Stimulated activated CD4-positive, alpha-beta T cell treated with anti-CD3 and anti-CD28 coated beads, Interleukin-1b, Interleukin-23, amount 100 ng/mL, for 24 hours (primary cell): ENCODE data around the gene LAMA3.
"Not testable (repeated sequence)": the region's sequence is repeated elsewhere in the genome, so short reads cannot be mapped to it uniquely, and the experiment has no call there.

Source experiments
- DNase-seq, 4 experiments: peaks; one replicate each; pipeline ENCODE4 v3.0.0-alpha.2; 2020; ENCODE audit warnings: low read depth in 4 of 4, low spot score in 1 of 4

LAMA3 gene

DNA sequence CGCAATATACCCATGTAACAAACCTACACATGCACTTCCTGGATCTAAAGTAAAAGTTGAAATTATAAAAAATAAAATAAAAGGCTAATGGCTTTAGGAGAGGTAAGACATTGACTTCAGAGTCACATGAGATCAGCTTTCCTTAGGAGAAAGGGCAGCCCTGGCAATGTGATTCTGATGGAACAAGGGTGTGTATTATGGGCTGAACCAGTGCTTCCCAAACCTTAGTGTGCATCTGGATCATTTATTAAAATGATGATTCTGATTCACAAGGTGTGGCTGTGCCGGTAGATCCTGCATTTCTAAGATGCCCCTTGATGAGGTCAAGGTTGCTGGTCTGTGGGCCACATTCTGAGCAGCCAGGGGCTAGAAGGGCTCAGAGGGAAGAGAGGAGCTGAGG, 42.6 kb downstream of the LAMA3 start:
- DNase-seq: no peak

DNA sequence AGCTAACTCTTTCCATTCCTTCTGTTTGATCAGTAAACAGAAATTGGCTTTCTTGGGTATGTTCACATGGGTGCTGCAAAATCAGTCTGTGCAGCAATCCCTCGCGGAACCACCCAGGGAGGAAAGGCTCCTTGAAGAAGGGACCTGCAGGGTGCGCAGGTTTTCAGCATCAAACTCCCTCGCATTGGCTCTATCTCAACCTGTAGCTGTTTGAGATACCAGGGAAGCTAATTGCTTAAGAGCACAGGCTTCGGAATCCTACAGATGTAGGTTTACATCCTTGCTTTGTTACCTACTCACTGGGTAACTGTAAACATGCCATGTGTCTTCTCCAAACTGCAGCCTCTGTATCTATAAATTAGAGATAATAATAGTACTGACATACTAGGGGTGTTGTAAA, 43.2 kb downstream of the LAMA3 start:
- DNase-seq: no peak

DNA sequence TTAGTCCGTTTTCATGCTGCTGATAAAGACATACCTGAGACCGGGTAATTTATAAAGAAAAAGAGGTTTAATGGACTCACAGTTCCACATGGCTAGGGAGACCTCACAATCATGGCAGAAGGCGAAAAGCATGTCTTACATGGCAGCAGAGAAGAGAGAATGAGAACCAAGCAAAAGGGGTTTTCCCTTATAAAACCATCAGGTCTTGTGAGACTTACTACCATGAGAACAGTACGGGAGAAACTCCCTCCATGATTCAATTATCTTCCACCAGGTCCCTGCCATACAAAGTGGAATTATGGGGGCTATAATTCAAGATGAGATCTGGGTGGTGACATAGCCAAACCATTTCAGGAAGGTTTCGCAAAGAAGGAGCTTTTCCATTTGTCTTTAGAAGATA, 44.0 kb downstream of the LAMA3 start:
- not testable (repeated sequence) for DNase-seq

DNA sequence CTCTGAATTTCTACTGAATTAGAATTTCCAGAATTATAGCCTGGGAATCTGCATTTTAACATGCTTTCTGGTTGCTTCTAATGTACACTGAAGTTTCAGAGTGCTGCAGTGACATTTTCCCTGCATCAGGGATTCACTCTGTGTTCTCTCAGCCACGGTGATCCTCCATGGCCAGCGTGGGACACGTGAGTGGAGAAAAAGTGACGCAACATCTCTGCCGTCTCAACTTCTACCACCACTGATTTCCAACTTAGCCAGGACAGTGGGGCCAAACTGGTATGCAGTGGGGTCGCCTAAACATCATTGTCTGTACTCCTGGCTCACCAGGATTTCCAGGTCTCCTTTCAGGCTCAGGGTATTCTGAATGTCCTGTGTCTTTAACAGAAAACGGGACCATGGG, 44.6 kb downstream of the LAMA3 start:
- no peak for DNase-seq

DNA sequence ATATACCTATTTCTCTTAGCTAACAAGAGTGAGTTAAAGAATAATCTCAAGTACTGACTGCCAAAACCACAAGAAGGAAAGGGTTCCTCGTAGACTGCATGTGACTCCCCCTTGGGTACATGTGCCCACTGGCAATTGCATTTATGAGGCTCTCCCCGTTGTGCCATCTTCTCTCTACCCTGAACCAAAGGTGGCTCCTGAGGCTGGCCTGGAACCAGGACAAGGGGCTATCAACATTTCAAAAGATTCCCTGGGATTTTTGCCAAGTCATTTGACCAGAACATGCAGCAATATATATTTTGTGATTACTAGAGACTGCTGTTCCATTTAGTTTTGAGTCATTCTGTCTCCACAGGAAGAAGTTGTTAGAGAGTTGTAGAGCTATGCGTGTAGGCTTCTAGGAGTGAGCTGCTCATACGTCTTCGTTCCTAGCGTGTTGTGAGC, 45.8 kb downstream of the LAMA3 start:
- no peak for DNase-seq

DNA sequence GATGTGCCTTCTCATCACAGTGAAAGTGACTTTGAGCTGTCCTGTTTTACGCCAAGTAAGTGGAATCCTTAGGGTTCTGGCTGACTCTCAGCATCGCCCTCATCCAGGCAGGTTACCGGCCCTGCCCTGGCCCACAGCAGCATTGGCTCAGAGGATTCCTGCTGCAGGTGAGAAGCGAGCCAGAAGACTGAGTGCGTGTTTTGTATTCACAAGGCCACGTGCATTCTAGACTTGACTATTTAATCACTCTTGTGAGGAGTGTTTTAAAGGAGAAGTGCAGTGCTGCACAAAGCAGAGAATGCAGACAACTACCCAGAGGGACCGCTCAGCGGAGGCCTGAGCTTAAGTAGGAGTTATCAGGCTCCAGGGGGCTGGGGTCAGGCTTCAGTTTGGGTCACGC, 48.3 kb downstream of the LAMA3 start:
- DNase-seq: no peak

DNA sequence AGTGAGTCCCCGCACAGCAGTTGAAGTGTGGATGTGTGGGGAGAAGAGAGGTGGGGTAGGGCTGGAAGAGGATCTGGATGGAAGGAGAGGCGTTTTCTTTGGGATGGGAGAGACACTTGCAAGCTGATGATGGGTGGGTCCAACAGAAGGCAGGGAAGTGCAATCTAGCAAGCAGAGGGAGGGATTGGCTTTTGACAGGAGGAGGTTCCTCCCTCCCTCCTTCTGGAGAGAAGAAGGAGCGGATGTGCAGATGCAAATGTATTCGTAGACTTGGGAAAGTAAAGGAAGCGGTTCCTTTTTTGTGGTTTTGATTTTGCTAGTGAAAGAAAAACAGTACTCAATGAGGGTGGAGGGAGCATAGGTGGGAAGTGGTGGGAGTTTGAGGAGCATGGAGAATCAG, 48.9 kb downstream of the LAMA3 start:
- DNase-seq: no peak

DNA sequence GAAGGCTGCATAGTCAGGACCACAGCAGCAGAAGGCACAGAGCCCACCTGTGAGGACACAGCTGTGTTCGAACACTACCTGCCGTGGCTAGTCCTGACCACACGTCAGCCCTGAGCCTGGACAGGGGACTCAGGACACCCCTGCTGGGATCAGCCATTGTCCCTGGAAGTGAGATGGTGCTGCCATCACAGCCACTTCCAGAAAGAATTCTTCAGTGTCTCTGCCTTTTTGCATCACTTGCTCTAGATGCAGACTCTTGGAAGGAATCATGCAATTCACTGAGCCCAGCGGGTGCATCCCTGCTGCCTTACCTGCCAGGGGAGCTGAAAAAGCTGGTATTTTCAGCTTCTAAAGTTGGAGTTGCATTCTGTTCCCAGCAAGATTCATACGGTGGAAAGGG, 49.3 kb downstream of the LAMA3 start:
- no peak for DNase-seq

DNA sequence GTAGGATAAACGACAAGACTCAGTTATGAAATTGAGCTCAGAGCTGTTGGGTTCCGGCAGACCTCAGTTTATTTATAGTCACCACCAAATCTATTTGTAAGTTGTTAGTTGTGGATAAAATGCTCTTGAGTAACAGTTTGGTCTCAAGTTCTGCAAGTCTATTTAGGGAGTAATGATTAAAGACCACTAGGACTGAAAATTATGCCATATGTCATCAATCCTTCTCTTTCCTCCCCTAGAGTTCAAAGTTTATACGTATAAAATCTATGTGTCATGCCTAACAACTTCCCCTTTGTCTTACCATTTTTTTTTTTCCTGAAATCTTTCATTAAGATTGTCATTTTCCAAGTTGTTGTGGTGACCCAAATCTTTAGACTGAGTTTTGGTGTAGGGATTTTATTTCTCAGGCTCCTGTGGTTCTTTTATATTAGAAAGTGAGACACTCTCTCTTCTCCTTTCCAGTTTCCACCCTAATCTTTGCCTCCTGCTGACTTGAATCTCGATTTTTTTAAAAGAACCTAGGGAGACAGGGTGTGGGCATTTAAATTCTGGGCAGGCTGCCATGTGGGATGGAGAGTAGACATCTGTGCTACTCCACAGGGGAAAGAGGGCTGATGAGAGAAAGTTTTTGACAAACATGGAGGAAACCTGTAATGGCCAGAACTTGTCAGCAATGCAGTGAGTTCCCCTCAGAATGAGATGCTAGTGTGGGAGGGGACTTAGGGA, 51.0 kb downstream of the LAMA3 start:
- DNase-seq: no peak

DNA sequence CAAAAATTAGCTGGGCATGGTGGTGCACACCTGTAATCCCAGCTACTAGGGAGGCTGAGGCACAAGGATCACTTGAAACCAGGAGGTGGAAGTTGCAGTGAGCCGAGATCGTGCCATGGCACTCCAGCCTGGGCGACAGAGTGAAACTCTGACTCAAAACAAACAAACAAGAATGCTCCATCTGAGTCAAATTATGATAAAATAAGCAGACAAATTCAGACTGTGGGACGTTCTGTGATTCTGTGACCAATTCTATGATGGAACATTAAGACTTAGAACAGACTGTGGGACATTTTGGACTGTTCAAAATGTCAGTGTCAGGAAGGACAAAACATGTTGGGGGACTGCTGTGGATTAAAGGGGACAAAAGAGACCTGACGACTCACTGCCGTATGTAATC, 52.7 kb downstream of the LAMA3 start:
- DNase-seq: not testable (repeated sequence)

DNA sequence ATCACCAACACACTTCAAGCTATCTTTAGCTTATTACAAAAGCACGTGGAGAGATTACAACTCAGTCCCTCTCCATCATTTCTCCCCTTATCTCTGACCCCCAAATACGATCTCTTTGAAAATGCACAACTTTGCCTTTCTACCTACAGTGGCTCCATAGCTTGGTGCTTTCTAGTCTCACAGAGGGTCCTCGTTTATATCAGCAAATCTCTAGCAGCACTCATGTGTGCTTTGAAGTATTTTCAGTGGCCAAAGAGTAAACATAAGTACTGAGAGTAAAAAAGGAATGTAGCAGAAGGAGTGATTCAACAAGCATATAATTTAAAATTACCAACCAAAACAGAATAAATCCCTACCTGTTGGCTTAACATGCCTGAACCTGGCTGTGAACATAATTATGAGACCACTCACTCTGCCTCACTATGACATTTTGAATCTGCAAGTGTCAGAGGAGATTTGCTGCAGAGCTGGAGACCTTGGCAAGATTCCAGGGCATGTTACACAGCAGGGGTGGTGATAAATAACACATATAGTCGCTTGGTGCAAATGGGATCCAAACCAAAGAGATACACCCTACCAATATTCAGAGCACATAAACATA, 54.6 kb downstream of the LAMA3 start:
- DNase-seq: no peak

DNA sequence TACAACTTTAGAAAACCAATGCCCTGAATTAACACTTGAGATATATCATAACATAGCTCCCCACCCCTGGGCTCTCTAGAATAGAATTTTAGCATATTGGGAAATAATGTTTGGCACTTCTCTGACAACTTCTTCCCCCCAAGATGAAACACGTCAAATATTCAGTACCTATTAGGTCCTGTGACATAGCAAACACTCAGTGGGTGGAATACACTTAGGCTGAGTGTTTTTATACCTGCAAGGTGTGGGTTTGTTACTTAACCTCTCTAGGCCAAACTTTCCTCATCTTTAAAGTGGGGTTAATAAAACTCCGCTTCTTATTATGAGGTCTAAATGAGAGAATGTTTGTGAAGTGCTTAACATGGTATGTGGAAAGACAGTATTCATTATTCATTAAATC, 56.1 kb downstream of the LAMA3 start:
- no peak for DNase-seq

DNA sequence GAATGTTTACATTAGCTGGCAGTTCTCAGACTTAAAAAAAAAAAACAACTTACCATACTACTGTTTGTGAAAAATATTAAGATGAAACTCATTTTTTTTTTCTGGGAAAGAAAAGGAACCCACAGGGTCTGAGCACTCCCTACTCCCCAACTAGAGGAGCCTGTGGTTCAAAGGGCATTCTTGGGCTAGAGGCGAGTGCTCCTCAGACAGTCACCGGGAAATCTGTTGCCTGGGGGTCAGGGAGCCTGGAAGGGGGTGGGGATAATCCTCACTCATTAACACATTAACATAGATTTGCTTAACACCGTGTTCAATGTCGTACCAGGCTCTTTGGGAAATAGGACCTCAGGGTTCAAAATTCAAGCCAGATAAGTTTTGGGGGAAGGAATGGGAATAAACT, 57.6 kb downstream of the LAMA3 start:
- no peak for DNase-seq

DNA sequence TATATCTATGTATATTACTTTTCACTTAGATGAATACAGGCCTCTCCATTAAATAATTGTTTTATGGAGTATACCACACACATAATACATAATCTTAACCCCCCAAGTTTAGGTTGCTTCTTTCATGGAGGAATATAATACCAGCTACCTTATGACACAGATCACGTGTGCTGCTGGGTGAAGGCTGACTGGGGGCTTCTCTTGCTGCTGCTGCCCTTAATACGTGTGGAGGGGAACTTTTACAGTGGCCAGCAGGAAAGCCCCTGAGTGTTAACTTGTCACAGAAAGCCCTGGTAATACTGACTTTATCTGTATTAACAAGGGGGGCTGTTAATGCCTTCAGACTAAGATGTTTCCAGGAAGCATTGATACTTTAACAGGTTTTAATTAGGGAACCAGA, 63.1 kb downstream of the LAMA3 start:
- DNase-seq: no peak

DNA sequence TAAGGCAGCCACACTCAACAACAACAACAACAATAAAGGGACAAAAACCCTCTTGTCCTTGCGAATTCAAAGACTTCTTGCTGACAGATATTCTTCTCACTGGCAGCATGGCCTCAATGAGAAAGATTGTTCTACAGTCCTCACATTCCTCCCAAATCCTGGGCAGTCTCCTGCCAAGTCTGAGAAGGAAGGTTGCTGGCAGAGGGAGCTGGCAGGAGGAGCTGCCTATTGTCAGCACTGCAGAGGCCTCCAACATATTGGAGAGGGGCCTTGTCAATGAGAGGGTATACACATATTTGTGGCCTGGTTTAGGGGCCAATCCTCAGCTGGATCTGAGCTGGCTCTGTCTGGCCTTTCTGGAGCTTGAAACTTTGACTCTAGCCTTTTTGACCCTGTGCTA, 63.5 kb downstream of the LAMA3 start:
- DNase-seq: no peak

DNA sequence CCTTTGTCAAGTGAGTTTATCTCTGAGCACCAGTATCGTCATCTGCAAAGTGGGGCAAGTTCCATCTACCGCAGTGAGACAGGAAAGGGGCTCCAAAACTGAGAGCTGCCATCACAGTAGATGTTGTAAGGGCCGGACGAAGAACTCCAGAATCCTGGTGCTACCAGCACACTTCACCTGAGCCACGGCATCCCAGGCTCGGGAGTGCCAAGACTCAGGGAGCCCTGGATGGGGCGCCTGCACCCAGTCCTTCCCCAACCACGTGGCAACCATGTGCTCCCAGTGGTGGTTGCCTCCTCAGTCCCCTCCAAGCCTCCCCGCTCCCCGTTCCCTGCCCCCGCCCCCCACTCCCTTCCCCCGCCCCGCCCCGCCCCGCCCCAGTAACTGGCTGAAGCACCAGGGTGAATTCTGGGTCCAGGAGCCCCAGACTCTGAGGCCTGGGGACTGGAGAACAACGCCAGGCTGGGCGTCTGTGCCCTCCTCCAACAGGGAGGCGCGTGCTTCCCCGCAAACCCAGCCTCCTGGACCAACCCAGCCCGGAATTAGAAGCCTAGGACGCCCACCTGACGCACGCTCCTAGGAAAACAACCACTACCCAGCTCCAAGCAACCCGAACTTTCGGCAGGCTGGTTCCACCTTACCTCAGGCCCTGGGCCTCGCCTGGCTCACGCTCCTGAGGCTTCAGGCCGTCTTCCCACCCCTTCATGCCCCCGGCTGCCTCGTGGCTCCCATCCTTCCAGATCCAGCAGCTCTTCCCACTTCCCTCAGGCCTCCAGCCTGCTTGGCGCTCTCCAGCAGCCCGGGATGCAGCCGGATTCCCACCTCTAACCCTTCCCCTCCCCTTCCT, 67.6 kb downstream of the LAMA3 start:
- no peak for DNase-seq

DNA sequence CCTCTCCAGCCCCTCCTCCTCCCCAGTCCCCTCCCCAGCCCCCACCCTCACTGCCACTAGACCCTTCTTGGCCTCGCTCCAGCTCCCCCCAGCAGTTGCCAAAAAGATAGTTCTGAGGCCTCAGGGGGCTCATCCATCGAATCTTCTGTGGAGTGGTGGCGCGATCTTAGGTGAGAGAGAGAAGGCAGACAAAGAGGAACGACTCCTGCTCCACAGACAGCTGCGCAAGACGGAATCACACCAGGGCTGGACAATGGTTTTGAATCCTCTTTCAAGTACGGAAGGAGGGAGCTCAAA, 68.1 kb downstream of the LAMA3 start:
- DNase-seq: no peak

DNA sequence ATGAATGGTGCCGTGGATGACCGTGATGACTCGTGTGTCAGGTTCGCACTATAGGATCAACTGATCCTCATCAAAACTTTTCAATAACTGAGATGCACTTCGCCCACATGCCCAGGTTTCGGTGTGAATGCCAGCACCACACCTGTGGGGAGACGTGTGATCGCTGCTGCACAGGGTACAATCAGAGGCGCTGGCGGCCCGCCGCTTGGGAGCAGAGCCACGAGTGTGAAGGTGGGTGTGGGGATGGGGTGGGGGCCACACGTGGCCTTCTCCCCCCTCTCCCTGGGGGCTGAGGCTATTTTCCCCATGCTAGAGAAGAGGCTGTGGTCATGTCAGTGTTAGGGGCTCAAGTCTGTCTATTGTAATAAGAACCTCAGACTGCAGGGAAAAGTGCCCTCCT, 69.0 kb downstream of the LAMA3 start:
- DNase-seq: no peak

DNA sequence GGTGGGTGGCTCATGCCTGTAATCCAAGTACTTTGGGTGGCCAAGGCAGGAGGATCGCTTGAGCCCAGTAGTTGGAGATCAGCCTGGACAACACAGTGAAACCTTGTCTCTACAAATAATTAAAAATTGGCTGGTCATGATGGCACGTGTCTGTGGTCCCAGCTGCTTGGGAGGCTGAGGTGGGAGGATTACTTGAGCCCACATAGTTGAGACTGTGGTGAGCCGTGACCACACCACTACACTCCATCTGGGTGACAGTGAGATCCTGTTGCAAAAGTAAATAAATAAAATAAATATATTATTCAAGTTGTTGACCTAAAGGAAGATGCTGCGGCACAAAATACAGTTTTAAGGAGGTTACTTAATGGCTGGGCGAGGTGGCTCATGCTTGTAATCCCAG, 72.7 kb downstream of the LAMA3 start:
- no peak for DNase-seq

DNA sequence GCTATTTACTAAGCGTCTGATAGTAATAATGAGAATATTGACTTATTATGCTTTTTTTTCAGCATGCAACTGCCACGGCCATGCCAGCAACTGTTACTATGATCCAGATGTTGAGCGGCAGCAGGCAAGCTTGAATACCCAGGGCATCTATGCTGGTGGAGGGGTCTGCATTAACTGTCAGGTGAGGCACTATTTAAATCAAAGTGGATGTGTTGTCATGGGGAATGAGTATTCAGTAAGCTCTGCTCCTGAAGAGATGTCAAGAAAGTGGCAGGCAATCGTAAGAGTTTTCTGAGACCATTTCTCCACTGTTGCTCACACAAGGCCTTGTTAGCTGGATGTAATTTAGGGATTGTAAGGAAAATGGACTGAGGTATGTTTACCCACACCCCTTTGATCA, 74.1 kb downstream of the LAMA3 start:
- no peak for DNase-seq

DNA sequence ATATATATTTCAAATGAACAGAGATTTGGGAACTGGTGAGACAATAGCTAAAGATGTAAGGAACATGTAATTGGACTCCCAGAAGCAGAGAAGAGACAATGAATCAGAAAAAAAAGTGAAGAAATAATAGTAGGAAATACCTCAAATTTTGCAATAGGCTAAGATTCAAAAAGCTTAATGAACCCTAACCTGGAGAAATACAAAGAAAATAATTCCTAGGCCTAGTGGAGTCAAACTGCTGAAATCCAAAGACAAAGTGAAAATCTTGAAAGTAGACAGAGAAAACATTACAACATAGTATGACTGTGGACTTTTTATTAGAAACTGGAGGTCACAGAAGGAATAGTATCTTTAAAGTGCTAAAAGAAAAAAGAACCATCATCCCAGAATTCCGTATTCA, 76.7 kb downstream of the LAMA3 start:
- DNase-seq: no peak

DNA sequence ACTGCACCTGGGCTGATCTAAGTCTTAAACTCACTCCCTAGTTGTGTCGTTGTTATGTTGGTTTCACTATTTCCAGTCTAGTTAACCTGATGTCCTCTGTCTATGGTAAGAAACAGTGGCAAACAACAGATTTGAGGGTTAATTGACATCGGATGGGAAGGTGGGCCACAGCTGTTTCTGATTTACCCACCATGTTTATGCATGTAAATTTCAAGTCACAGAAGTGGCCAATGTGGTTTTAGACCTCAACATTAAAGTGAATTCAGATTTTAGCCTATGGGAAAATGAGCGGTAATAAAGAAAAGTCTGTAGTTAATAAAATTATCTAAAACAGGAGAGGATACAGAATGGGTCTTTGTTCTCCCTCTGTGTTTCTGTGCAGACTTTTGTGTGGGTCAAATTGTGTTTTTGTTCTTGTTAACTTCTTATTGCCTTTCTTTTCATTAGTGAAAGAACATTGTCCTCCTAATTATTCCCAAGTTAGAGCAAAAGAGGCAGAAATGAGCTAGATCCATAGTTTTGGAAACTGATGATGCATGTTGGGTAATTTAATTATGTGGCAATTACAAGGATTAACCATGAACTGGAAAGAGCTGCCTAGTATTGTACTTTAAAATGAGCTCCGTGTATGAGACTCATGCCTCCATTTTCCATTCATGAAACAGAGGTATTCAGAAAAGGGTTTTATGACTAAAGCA, 83.2 kb downstream of the LAMA3 start:
- no peak for DNase-seq
